ENCODE data around the gene CARS2.

DNA sequence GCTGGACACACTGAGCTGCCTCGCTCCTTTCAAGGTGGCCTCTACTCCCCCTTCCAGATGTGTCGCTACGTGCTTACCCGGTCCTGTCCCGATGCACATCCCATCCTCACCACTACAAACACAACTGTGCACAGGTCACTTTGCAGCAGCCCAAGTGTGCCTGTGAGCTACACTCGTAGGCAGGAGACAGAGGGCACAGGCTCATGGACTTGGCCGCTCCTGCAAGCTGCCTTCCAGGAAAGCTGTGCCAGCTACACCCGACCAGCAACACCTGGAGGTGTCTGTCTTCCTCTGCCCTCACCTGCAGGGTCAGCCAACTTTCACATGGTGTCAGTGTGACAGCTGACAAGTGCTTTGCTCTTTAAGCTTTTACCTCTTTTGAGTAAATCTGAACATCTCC is 15.4 kb downstream of the CARS2 start:
- no peak for TF ChIP-seq EZH2 (IDR thresholded peaks at IDR 0.05)
- TF ChIP-seq FOXP2 (optimal IDR thresholded peaks at IDR 0.05; ENCODE audit: control extremely low read depth, extremely low read length, insufficient read depth): no peak
- TF ChIP-seq POLR2AphosphoS5 (IDR thresholded peaks at IDR 0.05; ENCODE audit: borderline replicate concordance, low read depth, low read length): no peak

All from SK-N-MC (cell line).